ENCODE data around the gene KCNH2.

KCNH2 gene

GRCh38 chr7:151008511-151009323, 30.6 kb upstream of the KCNH2 start:
- peak overlapping the region; percentile 14 for H3K4me3 ChIP-seq (ENCODE audit: low read depth, low read length)
- DNase-seq (ENCODE audit: low read depth) = peak; percentile 82

DNA sequence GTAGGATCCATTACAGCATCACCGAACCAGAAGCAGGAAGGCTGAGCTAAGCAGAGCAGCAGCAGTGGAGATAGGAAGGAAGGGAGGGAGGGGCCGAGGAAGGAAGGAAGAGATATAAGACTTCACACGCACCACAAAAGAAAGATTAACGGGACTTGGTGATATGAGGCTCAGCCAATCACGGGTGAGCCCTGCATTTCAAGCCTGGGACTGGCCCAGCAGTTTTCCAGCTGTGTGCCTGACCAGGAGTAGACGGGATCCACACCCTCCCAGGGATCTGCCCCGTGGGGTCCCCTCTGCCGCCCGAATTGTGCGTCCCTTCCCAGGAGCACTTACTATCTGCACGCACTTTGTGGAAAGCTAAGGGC, 30.0 kb upstream of the KCNH2 start:
- TF ChIP-seq CTCF (IDR thresholded peaks at IDR 0.05; ENCODE audit: low read depth, low read length) (no peak), MAX (IDR thresholded peaks at IDR 0.05; ENCODE audit: low read depth, low read length) (no peak), POLR2A (IDR thresholded peaks at IDR 0.05; ENCODE audit: extremely low read depth, insufficient read length) (no peak), MYC (IDR thresholded peaks at IDR 0.05; ENCODE audit: low read depth, low read length) (no peak)
- no peak overlapping the region for H3K4me3 ChIP-seq (ENCODE audit: low read depth, low read length)
- DNase-seq (ENCODE audit: low read depth) = no peak

More at GRCh38 chr7:151008511-151009323, 30.6 kb upstream of the KCNH2 start:
- TF ChIP-seq CTCF (IDR thresholded peaks at IDR 0.05; ENCODE audit: low read depth, low read length) = peak; percentile 81
- TF ChIP-seq MAX (IDR thresholded peaks at IDR 0.05; ENCODE audit: low read depth, low read length) = no peak

GRCh38 chr7:151007469-151007898, 29.4 kb upstream of the KCNH2 start:
- TF ChIP-seq POLR2A (IDR thresholded peaks at IDR 0.05; ENCODE audit: extremely low read depth, insufficient read length) = no peak
- no peak for TF ChIP-seq MYC (IDR thresholded peaks at IDR 0.05; ENCODE audit: low read depth, low read length)
- TF ChIP-seq MAX (IDR thresholded peaks at IDR 0.05; ENCODE audit: low read depth, low read length) = no peak
- TF ChIP-seq CTCF (IDR thresholded peaks at IDR 0.05; ENCODE audit: low read depth, low read length) = no peak
- peak; percentile 59 for DNase-seq (ENCODE audit: low read depth)
- H3K4me3 ChIP-seq (ENCODE audit: low read depth, low read length) = no peak overlapping the region

DNA sequence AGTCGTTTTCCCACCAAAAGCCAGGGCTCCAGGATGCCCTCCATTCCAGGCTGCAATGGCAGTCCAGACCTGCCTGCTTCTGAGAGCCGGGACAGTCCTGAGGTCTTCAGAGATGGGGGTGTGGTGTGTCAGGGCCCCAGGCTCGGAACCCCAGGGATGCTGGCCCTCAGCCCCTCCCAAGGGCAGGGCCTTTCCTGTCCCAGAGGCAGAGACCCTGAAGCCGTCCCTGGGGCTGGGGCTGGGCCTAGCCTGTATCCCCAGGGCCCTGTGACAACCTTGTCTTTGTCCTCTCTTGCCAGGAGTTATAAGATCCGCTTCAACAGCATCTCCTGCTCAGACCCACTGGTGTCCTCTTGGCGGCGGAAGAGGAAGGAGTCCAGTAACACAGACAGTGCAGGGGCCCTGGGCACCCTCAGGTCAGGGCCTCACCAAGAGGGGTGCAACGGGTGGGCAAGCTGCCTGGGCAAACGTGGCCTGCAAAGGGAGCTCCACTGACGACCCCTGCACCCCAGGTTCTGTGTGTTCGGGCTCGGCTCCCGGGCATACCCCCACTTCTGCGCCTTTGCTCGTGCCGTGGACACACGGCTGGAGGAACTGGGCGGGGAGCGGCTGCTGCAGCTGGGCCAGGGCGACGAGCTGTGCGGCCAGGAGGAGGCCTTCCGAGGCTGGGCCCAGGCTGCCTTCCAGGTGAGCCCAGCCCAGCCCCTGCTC, 28.6 kb upstream of the KCNH2 start:
- H3K4me3 ChIP-seq (ENCODE audit: low read depth, low read length) = no peak overlapping the region
- DNase-seq (ENCODE audit: low read depth) = no peak
- TF ChIP-seq MAX (IDR thresholded peaks at IDR 0.05; ENCODE audit: low read depth, low read length) = no peak
- TF ChIP-seq MYC (IDR thresholded peaks at IDR 0.05; ENCODE audit: low read depth, low read length) = no peak
- no peak for TF ChIP-seq CTCF (IDR thresholded peaks at IDR 0.05; ENCODE audit: low read depth, low read length)
- TF ChIP-seq POLR2A (IDR thresholded peaks at IDR 0.05; ENCODE audit: extremely low read depth, insufficient read length) = no peak

DNA sequence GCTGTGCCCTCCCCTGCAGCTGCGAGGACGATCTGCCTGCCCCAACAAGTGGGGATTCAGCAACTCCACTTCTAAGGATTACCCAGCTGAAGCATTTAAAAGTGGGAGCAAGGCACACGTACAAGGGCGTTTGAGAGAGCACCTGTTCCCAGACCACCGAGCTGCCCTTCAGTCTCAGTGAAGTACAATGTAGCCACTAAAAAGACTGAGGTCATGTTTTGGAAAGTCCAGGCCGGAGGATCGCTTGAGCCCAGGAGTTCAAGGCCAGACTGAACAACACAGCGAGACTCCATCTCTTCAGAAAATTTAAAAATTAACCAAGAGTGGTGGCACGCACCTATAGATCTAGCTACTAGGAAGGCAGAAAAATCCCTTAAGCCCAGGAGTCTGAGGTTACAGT, 27.4 kb upstream of the KCNH2 start:
- TF ChIP-seq POLR2A (IDR thresholded peaks at IDR 0.05; ENCODE audit: extremely low read depth, insufficient read length) (no peak), MYC (IDR thresholded peaks at IDR 0.05; ENCODE audit: low read depth, low read length) (no peak)
- no peak overlapping the region for H3K4me3 ChIP-seq (ENCODE audit: low read depth, low read length)
- no peak for DNase-seq (ENCODE audit: low read depth)

DNA sequence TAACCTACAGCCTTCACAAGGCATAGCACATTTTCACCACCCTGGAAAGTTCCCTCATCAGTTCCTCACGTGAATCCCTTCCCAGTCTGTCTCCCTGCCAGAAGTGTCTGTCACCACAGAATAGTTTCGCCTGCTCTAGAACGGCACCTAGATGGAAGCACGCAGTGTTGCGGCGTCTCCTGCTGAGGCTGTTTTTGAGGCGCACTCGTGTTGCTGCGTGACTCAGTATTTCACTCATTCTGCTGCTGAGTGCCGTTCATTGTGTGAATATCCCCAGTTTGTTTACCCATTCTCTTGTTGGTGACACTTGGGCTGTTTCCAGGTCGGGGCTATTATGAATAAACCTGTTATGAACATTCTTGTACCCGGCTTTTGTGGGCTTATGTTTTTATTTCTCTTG, 25.5 kb upstream of the KCNH2 start:
- no peak for DNase-seq (ENCODE audit: low read depth)
- TF ChIP-seq CTCF (IDR thresholded peaks at IDR 0.05; ENCODE audit: low read depth, low read length) (no peak), POLR2A (IDR thresholded peaks at IDR 0.05; ENCODE audit: extremely low read depth, insufficient read length) (no peak), MYC (IDR thresholded peaks at IDR 0.05; ENCODE audit: low read depth, low read length) (no peak), MAX (IDR thresholded peaks at IDR 0.05; ENCODE audit: low read depth, low read length) (no peak)
- H3K4me3 ChIP-seq (ENCODE audit: low read depth, low read length) = no peak overlapping the region
